Measurements from ENCODE around the gene FLNB. TPM values are rescaled to one million over a fixed set of nuclear protein-coding genes. Genes with fewer than 3 reads are reported as not detected.

The FLNB gene
- total RNA-seq, 1 donor from 2014 or later, result 34.8 TPM

GRCh38 chr3:58175187-58175436 lies 166.9 kb downstream of the FLNB start:
- intact Hi-C loops (cut with micrococcal nuclease), result no loop called here
- H3K27ac ChIP-seq (replicated peaks), result peak overlapping the region; percentile 70

DNA sequence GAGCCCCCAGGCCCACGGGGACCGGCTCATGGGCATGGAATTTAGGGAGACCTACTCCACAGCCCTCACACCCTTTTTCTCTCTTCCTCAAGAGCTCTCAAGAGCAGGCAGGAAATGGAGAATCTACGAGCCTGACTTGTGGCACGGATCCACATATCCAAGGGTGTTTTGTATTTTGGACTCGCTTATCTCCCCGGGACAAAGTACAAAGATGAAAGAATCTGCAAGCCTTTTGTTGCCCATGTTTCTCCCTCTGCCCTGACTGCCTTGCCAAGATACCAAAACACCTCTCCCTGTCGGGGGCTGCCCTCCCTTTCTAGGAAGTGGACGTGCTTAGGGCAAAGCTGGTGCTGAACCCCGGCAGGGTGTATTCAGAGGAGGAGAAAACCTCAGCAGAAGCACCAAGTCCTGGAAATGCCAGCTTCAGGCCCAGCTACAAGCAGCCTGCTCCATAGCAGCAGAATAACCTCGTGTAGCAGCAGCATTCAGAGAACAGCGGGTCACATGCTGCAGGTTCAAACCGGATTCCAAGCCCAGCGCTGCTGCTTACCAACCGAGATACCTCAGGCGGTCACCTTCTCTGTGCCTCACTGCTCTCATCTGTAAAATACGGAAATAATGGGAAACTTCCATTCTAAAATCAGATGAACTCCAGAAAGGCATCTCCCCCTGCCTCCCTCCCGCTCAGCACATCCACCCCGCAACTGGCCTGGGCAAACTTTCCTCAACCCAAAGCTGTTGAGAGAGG lies 167.4 kb downstream of the FLNB start:
- no peak for DNase-seq
- intact Hi-C loops (cut with micrococcal nuclease), result no loop called here
- Histone ChIP-seq H3K4me1 (peaks cover 50% of the 10 kb centered on the region), H3K4me3 (peak overlapping the region; percentile 29), H3K9me3 (replicated peaks) (no peaks in the 10 kb centered on the region), H3K36me3 (peaks cover 13% of the 10 kb centered on the region), H3K27me3 (ENCODE audit: low read depth) (no peaks in the 10 kb centered on the region), H3K27ac (replicated peaks) (peak overlapping the region; percentile 70)
- no peak for TF ChIP-seq CTCF (IDR thresholded peaks at IDR 0.05; ENCODE audit: borderline replicate concordance)

More at GRCh38 chr3:58175187-58175436, 166.9 kb downstream of the FLNB start:
- Histone ChIP-seq H3K27me3 (ENCODE audit: low read depth) (no peaks in the 10 kb centered on the region), H3K4me3 (no peak overlapping the region), H3K4me1 (peaks cover 50% of the 10 kb centered on the region), H3K36me3 (peaks cover 18% of the 10 kb centered on the region), H3K9me3 (replicated peaks) (no peaks in the 10 kb centered on the region)
- TF ChIP-seq CTCF (IDR thresholded peaks at IDR 0.05; ENCODE audit: borderline replicate concordance), result no peak
- no peak for DNase-seq

- intact Hi-C loops (cut with micrococcal nuclease), result no loop called here
- peaks cover 50% of the 10 kb centered on the region for H3K4me1 ChIP-seq
- peak overlapping the region; percentile 70 for H3K27ac ChIP-seq (replicated peaks)
Observed at GRCh38 chr3:58176185-58176530, 167.9 kb downstream of the FLNB start.

GRCh38 chr3:58176827-58177489 lies 168.7 kb downstream of the FLNB start:
- no peak for TF ChIP-seq CTCF (IDR thresholded peaks at IDR 0.05; ENCODE audit: borderline replicate concordance)
- no peaks in the 10 kb centered on the region for H3K9me3 ChIP-seq (replicated peaks)
- no peak overlapping the region for H3K27ac ChIP-seq (replicated peaks)
- H3K36me3 ChIP-seq, result no peaks in the 10 kb centered on the region
- DNase-seq, result no peak
- no peaks in the 10 kb centered on the region for H3K27me3 ChIP-seq (ENCODE audit: low read depth)
- peak overlapping the region; percentile 68 for H3K4me3 ChIP-seq
- intact Hi-C loops (cut with micrococcal nuclease), result no loop called here
- H3K4me1 ChIP-seq, result peaks cover 50% of the 10 kb centered on the region

More at GRCh38 chr3:58176185-58176530, 167.9 kb downstream of the FLNB start:
- TF ChIP-seq CTCF (IDR thresholded peaks at IDR 0.05; ENCODE audit: borderline replicate concordance), result no peak
- Histone ChIP-seq H3K27me3 (ENCODE audit: low read depth) (no peaks in the 10 kb centered on the region), H3K4me3 (no peak overlapping the region), H3K36me3 (peaks cover 8% of the 10 kb centered on the region), H3K9me3 (replicated peaks) (no peaks in the 10 kb centered on the region)
- no peak for DNase-seq

- intact Hi-C loops (cut with micrococcal nuclease), result no loop called here
- Histone ChIP-seq H3K9me3 (replicated peaks) (no peaks in the 10 kb centered on the region), H3K27me3 (ENCODE audit: low read depth) (no peaks in the 10 kb centered on the region), H3K4me1 (peaks cover 50% of the 10 kb centered on the region), H3K4me3 (peak overlapping the region; percentile 68), H3K27ac (replicated peaks) (no peak overlapping the region), H3K36me3 (no peaks in the 10 kb centered on the region)
- TF ChIP-seq CTCF (IDR thresholded peaks at IDR 0.05; ENCODE audit: borderline replicate concordance), result peak; percentile 94
- peak; percentile 91 for DNase-seq
Observed at GRCh38 chr3:58177747-58178527, 169.7 kb downstream of the FLNB start.

Data from left ventricle myocardium inferior (tissue), 1 donor.